ENCODE data around the gene TMEM62.
"Not testable (repeated sequence)": the region's sequence is repeated elsewhere in the genome, so short reads cannot be mapped to it uniquely, and the experiment has no call there.

Gene TMEM62

GRCh38 chr15:43184407-43185124, 51.2 kb downstream of the TMEM62 start:
- DNase-seq = no peak

GRCh38 chr15:43185157-43186002, 52.0 kb downstream of the TMEM62 start, which contains the start of gene CCNDBP1:
CCNDBP1 (plus strand) TSS chr15:43185403; CDS start chr15:43185499, 96 bp downstream.
- DNase-seq = peak; percentile 98

GRCh38 chr15:43186003-43186353, 52.6 kb downstream of the TMEM62 start:
- no peak for DNase-seq

- peak; percentile 85 for DNase-seq
These were observed 54.3 kb downstream of the TMEM62 start for GRCh38 chr15:43187544-43188155.

GRCh38 chr15:43189296-43189695, 55.9 kb downstream of the TMEM62 start:
- DNase-seq = no peak

GRCh38 chr15:43190178-43190577, 56.8 kb downstream of the TMEM62 start:
- DNase-seq = no peak

GRCh38 chr15:43193710-43194109, 60.3 kb downstream of the TMEM62 start:
- no peak for DNase-seq

GRCh38 chr15:43194795-43195194, 61.4 kb downstream of the TMEM62 start:
- no peak for DNase-seq

GRCh38 chr15:43196760-43197548, 63.6 kb downstream of the TMEM62 start:
- DNase-seq = no peak

GRCh38 chr15:43197773-43198172, 64.4 kb downstream of the TMEM62 start:
- DNase-seq = peak; percentile 43

GRCh38 chr15:43198556-43198955, 65.2 kb downstream of the TMEM62 start:
- DNase-seq = not testable (repeated sequence)

GRCh38 chr15:43198992-43199391, 65.6 kb downstream of the TMEM62 start:
- DNase-seq = no peak

- no peak for DNase-seq
These were observed 66.6 kb downstream of the TMEM62 start for GRCh38 chr15:43199945-43200488.

- peak; percentile 68 for DNase-seq
These were observed 70.9 kb downstream of the TMEM62 start for GRCh38 chr15:43204016-43204901.

GRCh38 chr15:43206054-43206453, 72.7 kb downstream of the TMEM62 start:
- no peak for DNase-seq

GRCh38 chr15:43207024-43207423, 73.6 kb downstream of the TMEM62 start:
- DNase-seq = no peak

- no peak for DNase-seq
These were observed 74.9 kb downstream of the TMEM62 start for GRCh38 chr15:43208052-43209002.

- peak; percentile 11 for DNase-seq
These were observed 75.9 kb downstream of the TMEM62 start for GRCh38 chr15:43209059-43209824.

- no peak for DNase-seq
These were observed 76.9 kb downstream of the TMEM62 start for GRCh38 chr15:43210172-43210745.
